B cell (primary cell): Measurements from ENCODE around the gene ARSA. TPM values are rescaled to one million over a fixed set of nuclear protein-coding genes. Genes with fewer than 3 reads are reported as not detected.
"Not testable (repeated sequence)": the region's sequence is repeated elsewhere in the genome, so short reads cannot be mapped to it uniquely, and the experiment has no call there.

Source experiments
- ATAC-seq: fragments of 200-7000 bp; cut with Tn5 transposase; one replicate; pipeline ENCODE4 v1.10.0; 2021; ENCODE audit warnings: low read depth, mild to moderate bottlenecking, moderate number of reproducible peaks, moderate library complexity
- CTCF ChIA-PET: fragments of 350-600 bp; sonication (Branson Sonifier 250); formaldehyde crosslinking; loops from one replicate; lab custom pipeline; 2021; ENCODE audit warnings: antibody characterized with exemption, inconsistent platforms; lab: Charles Lee
- POLR2A ChIA-PET: fragments of 350-600 bp; sonication (Branson Sonifier 250); formaldehyde crosslinking; loops from one replicate; lab custom pipeline; 2021; ENCODE audit warnings: antibody characterized with exemption; lab: Charles Lee
- DNase-seq: peaks from one replicate; pipeline ENCODE4 v3.0.0; 2013
- H2AFZ ChIP-seq: 2 replicates; pipeline ENCODE4 v1.6.1; 2012; ENCODE audit warnings: mild to moderate bottlenecking, low read depth, low read length; ENCODE audit not compliant: insufficient read depth, poor library complexity, severe bottlenecking
- H3K27ac ChIP-seq, 2 donors: 1 replicate in 1 of 2; 2 replicates in 1 of 2; pipeline ENCODE4 v1.5.1; 2012 to 2013; ENCODE audit warnings: low read length in 2 of 2, mild to moderate bottlenecking in 2 of 2, moderate library complexity in 1 of 2
- H3K27me3 ChIP-seq, 4 experiments: fragments of 200-600 bp in 1 of 4; sonication (generic) in 1 of 4; replicated peaks in 1 of 4; 1 replicate in 2 of 4; 2 replicates in 2 of 4; pipeline versions ENCODE4 v1.6.1 to v1.7.0; 2013 to 2016; ENCODE audit warnings: low read length in 3 of 4, mild to moderate bottlenecking in 2 of 4, mixed read lengths in 1 of 4, moderate library complexity in 1 of 4; ENCODE audit not compliant: insufficient read depth in 4 of 4, control insufficient read depth in 3 of 4; ENCODE audit errors: control extremely low read depth in 1 of 4
- H3K36me3 ChIP-seq, 2 experiments: replicated peaks in 1 of 2; 1 replicate in 1 of 2; 2 replicates in 1 of 2; pipeline versions ENCODE4 v1.6.1 to v1.7.1; 2013; ENCODE audit warnings: low read length in 1 of 2; ENCODE audit not compliant: insufficient read depth in 2 of 2, control insufficient read depth in 1 of 2; ENCODE audit errors: control extremely low read depth in 1 of 2, extremely low read depth in 1 of 2
- H3K4me1 ChIP-seq, 2 donors: fragments of 200-600 bp in 1 of 2; sonication (generic) in 1 of 2; 1 replicate in 1 of 2; 2 replicates in 1 of 2; pipeline versions ENCODE4 v1.5.1 to v1.6.1; 2013 to 2017; ENCODE audit warnings: low read length in 2 of 2; ENCODE audit not compliant: control insufficient read depth in 2 of 2, insufficient read depth in 2 of 2
- H3K4me2 ChIP-seq: replicated peaks from 2 replicates; pipeline ENCODE3; 2012; ENCODE audit warnings: mild to moderate bottlenecking, low read depth, low read length; ENCODE audit not compliant: poor library complexity, severe bottlenecking
- H3K4me3 ChIP-seq, 5 experiments: fragments of 200-600 bp in 1 of 5; sonication (generic) in 1 of 5; 1 replicate in 3 of 5; 2 replicates in 2 of 5; pipeline versions ENCODE4 v1.5.1 to v1.7.0; 2011 to 2016; ENCODE audit warnings: low read length in 4 of 5, mild to moderate bottlenecking in 4 of 5, low read depth in 2 of 5, control low read depth in 1 of 5, moderate library complexity in 1 of 5; ENCODE audit not compliant: insufficient read depth in 1 of 5; ENCODE audit errors: control extremely low read depth in 1 of 5, extremely low read depth in 1 of 5
- H3K79me2 ChIP-seq: fragments of 200-600 bp; sonication (generic); one replicate; pipeline ENCODE4 v1.6.0; 2016; ENCODE audit warnings: low read length; ENCODE audit not compliant: control insufficient read depth, insufficient read depth
- H3K9ac ChIP-seq: fragments of 200-600 bp; sonication (generic); 2 replicates; pipeline ENCODE4 v1.6.1; 2017; ENCODE audit warnings: mild to moderate bottlenecking, low read length, moderate library complexity
- H3K9me3 ChIP-seq, 3 donors: one replicate each; pipeline versions ENCODE4 v1.6.1 to v1.7.1; 2013; ENCODE audit warnings: low read length in 2 of 3; ENCODE audit not compliant: control insufficient read depth in 2 of 3, insufficient read depth in 1 of 3; ENCODE audit errors: control extremely low read depth in 1 of 3
- H4K20me1 ChIP-seq: 2 replicates; pipeline ENCODE4 v1.6.0; 2012; ENCODE audit warnings: mild to moderate bottlenecking, low read length; ENCODE audit not compliant: insufficient read depth, control insufficient read depth, poor library complexity, severe bottlenecking
- H3K27ac Mint-ChIP-seq: one replicate; pipeline ENCODE4 v1.8.0; 2021; ENCODE audit warnings: mixed read lengths
- H3K27me3 Mint-ChIP-seq: one replicate; pipeline ENCODE4 v1.8.0; 2021; ENCODE audit warnings: mixed read lengths
- H3K4me1 Mint-ChIP-seq: one replicate; pipeline ENCODE4 v1.8.0; 2021; ENCODE audit warnings: mixed read lengths
- H3K4me3 Mint-ChIP-seq: one replicate; pipeline ENCODE4 v1.8.0; 2021; ENCODE audit warnings: mixed read lengths
- H3K9me3 Mint-ChIP-seq: one replicate; pipeline ENCODE4 v1.8.0; 2022; ENCODE audit warnings: mixed read lengths; ENCODE audit not compliant: insufficient read depth
- EZH2 ChIP-seq: IDR thresholded peaks from 2 replicates; pipeline ENCODE4 v1.6.1; 2012; ENCODE audit warnings: borderline replicate concordance, low read depth, mild to moderate bottlenecking, moderate library complexity, low read length; ENCODE audit not compliant: insufficient read depth, poor library complexity, severe bottlenecking
- WGBS: methylation state at CpG from one replicate; pipeline ENCODE4 v1.1.5; 2013; ENCODE audit warnings: missing lambda C conversion rate; ENCODE audit not compliant: insufficient coverage; 5-methylcytosine and 5-hydroxymethylcytosine counted together
- intact Hi-C: fragments of 100-400 bp; cut with micrococcal nuclease; formaldehyde crosslinking; loops from one replicate; pipeline ENCODE4 v1.10.0; 2022
- polyA plus RNA-seq: library from polyadenylated mRNA; depleted of rRNA; stranded (reverse); fragments of >200 nt; gene quantifications from 2 replicates; pipeline ENCODE4 v1.2.3, GENCODE V29; 2012
- total RNA-seq, 2 donors: library from RNA; stranded (reverse); fragments of 120-200 nt in 1 of 2; gene quantifications; 1 replicate in 1 of 2; 2 replicates in 1 of 2; pipeline versions ENCODE4 v1.2.3 to v1.2.4, GENCODE V29; 2013 to 2022
- TF ChIP-seq, protein P1 (sequence below): fragments of 200-600 bp; IDR thresholded peaks from one replicate; pipeline ENCODE4 v1.8.0; 2022; ENCODE audit warnings: antibody characterized with exemption, mild to moderate bottlenecking

Gene ARSA
- total and polyA plus RNA-seq, 2 donors (not counting 1 experiment from before 2014, with no cell fraction given), result 82.0 to 128 TPM

DNA sequence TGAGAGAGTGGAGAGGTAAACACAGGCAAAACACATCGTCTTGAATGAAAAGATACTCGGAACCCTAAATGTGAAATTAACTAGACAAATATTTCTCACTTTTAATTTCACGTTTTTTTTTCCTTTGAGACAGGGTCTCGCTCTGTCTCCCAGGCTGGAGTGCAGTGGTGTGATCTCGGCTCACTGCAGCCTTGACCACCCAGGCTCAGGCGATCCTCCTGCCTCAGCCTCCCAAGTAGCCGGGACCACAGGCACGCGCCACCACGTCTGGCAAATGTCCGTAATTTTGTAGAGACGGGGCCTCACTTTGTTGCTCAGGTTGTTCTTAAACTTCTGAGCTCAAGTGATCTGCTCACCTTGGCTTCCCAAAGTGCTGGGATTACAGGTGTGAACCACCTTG lies 37.3 kb upstream of the ARSA start:
- ChIA-PET POLR2A (no interaction called here), CTCF (no interaction called here)
- H2AFZ ChIP-seq, result no peak overlapping the region
- no peak overlapping the region for H3K4me3 ChIP-seq
- H3K27ac ChIP-seq, result no peak overlapping the region
- Mint-ChIP-seq H3K4me3 (no peak overlapping the region), H3K27me3 (peaks cover 26% of the 10 kb centered on the region), H3K4me1 (no peaks in the 10 kb centered on the region), H3K9me3 (no peaks in the 10 kb centered on the region), H3K27ac (no peak overlapping the region)
- intact Hi-C loops, result no loop called here
- peaks cover 0 to 11% (median 0%) of the 10 kb centered on the region in 4 experiments for H3K27me3 ChIP-seq
- H3K79me2 ChIP-seq, result no peaks in the 10 kb centered on the region
- TF ChIP-seq, protein P1, sequence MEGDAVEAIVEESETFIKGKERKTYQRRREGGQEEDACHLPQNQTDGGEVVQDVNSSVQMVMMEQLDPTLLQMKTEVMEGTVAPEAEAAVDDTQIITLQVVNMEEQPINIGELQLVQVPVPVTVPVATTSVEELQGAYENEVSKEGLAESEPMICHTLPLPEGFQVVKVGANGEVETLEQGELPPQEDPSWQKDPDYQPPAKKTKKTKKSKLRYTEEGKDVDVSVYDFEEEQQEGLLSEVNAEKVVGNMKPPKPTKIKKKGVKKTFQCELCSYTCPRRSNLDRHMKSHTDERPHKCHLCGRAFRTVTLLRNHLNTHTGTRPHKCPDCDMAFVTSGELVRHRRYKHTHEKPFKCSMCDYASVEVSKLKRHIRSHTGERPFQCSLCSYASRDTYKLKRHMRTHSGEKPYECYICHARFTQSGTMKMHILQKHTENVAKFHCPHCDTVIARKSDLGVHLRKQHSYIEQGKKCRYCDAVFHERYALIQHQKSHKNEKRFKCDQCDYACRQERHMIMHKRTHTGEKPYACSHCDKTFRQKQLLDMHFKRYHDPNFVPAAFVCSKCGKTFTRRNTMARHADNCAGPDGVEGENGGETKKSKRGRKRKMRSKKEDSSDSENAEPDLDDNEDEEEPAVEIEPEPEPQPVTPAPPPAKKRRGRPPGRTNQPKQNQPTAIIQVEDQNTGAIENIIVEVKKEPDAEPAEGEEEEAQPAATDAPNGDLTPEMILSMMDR, result no peak
- no peak for TF ChIP-seq EZH2
- DNase-seq (no peak), ATAC-seq (no peak)
- no peak overlapping the region for H3K9ac ChIP-seq
- no peak overlapping the region for H3K4me2 ChIP-seq
- over 99% methylated on average over 12 of the region's 12 CpGs for WGBS
- H3K36me3 ChIP-seq, result no peaks in the 10 kb centered on the region
- no peaks in the 10 kb centered on the region for H4K20me1 ChIP-seq
- H3K4me1 ChIP-seq, result no peaks in the 10 kb centered on the region
- H3K9me3 ChIP-seq, result no peaks in the 10 kb centered on the region

DNA sequence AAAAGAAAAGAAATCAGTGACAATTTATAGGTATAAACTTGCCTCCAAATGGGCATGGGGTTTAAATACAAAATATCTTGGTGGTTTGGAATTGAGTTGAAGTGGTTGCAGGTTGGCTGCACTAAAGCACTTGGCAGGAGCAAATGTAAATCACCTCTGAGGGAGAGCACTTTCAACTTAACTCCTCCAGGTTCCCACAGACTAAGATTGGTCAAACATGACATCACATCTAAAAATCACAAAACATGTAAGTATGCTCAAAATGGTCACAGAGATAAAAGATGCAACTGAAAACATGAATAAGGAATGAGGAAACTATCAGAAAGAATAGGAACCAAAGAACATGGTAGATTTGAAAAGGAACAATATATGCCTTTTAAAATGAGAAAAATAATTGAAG lies 32.4 kb upstream of the ARSA start:
- POLR2A ChIA-PET, result no interaction called here
- Mint-ChIP-seq H3K4me1 (no peaks in the 10 kb centered on the region), H3K9me3 (no peaks in the 10 kb centered on the region), H3K27ac (no peak overlapping the region), H3K27me3 (peaks cover 23% of the 10 kb centered on the region), H3K4me3 (no peak overlapping the region)
- H3K9ac ChIP-seq, result no peak overlapping the region
- no peak for ATAC-seq
- no peak overlapping the region for H3K4me3 ChIP-seq
- H2AFZ ChIP-seq, result no peak overlapping the region
- no peak for DNase-seq
- H4K20me1 ChIP-seq, result no peaks in the 10 kb centered on the region
- H3K4me2 ChIP-seq, result no peak overlapping the region
- CTCF ChIA-PET, result no interaction called here
- H3K36me3 ChIP-seq, result no peaks in the 10 kb centered on the region
- no peaks in the 10 kb centered on the region for H3K4me1 ChIP-seq
- TF ChIP-seq, protein P1, result no peak
- TF ChIP-seq EZH2, result no peak
- intact Hi-C loops, result no loop called here
- no peak overlapping the region for H3K27ac ChIP-seq
- H3K79me2 ChIP-seq, result no peaks in the 10 kb centered on the region
- H3K9me3 ChIP-seq, result no peaks in the 10 kb centered on the region
- H3K27me3 ChIP-seq, result peaks cover 0 to 10% (median 0%) of the 10 kb centered on the region in 4 experiments

DNA sequence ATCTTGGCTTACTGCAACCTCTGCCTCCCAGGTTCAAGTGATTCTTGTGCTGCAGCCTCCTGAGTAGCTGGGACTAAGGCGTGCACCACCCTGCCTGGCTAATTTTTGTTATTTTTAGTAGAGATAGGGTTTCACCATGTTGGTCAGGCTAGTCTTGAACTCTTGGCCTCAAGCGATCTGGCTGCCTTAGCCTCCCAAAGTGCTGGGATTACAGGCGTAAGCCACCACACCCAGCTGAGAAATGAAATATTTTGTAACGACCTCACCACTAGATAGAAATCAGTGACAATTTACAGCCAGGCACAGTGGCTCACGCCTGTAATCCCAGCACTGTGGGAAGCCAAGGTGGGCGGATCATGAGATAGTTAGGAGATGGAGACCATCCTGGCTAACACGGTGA lies 31.8 kb upstream of the ARSA start:
- H3K27me3 ChIP-seq, result peaks cover 0 to 10% (median 0%) of the 10 kb centered on the region in 4 experiments
- H3K9me3 ChIP-seq, H3K4me3 ChIP-seq, H4K20me1 ChIP-seq, H3K27ac ChIP-seq, H3K9ac ChIP-seq, POLR2A ChIA-PET, H3K4me3 Mint-ChIP-seq, H2AFZ ChIP-seq, DNase-seq, intact Hi-C loops, ATAC-seq, H3K27ac Mint-ChIP-seq, H3K9me3 Mint-ChIP-seq, H3K79me2 ChIP-seq, H3K4me1 Mint-ChIP-seq, CTCF ChIA-PET, H3K4me2 ChIP-seq, H3K4me1 ChIP-seq, H3K36me3 ChIP-seq: not testable (repeated sequence)
- peaks cover 21% of the 10 kb centered on the region for H3K27me3 Mint-ChIP-seq
- 87% methylated on average over 3 of the region's 7 CpGs for WGBS
